Measurements from ENCODE around the gene GRIN2A.

DNA sequence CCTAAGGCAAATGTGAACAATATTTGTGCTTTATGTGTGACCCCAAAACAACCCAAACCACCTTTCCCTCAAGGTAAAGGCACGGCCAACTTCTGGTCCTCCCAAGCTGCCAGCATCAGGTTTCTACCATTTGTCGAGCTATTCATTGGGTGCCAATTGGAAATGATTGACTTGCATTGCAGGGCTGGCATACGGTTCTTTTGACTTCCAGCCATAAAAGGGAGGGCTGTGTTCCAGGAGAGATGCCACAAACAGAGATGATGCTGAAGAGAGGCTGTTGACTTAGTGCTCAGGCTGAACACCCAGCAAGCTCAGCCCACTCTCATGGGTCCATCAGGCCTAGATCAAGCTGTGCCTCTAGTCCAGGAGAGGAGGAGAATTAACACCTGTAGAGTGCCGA, 252.4 kb downstream of the GRIN2A start:
- no peak for TF ChIP-seq CTCF (IDR thresholded peaks at IDR 0.05)
- no peak for TF ChIP-seq POLR2A (IDR thresholded peaks at IDR 0.05)

Data from Peyer's patch (tissue), 4 donors.